Progenitor cell of endocrine pancreas (in vitro differentiated cells): ENCODE results near the gene MUC6. TPM values are rescaled to one million over a fixed set of nuclear protein-coding genes. Genes with fewer than 3 reads are reported as not detected.

ENCODE experiments used
- DNase-seq: peaks from one replicate; pipeline ENCODE4 v3.0.0; 2021; ENCODE audit warnings: low spot score; ENCODE audit not compliant: unreplicated experiment
- H3K27ac Mint-ChIP-seq: 2 replicates; pipeline ENCODE4 v1.8.0; 2021; ENCODE audit warnings: mild to moderate bottlenecking, moderate library complexity, mixed read lengths
- H3K27me3 Mint-ChIP-seq: 2 replicates; pipeline ENCODE4 v1.8.0; 2021; ENCODE audit warnings: mixed read lengths
- H3K36me3 Mint-ChIP-seq: 2 replicates; pipeline ENCODE4 v1.8.0; 2022; ENCODE audit warnings: mixed read lengths; ENCODE audit not compliant: insufficient read depth
- H3K4me1 Mint-ChIP-seq: 2 replicates; pipeline ENCODE4 v1.8.0; 2021; ENCODE audit warnings: low read depth, mixed read lengths
- H3K4me3 Mint-ChIP-seq: 2 replicates; pipeline ENCODE4 v1.8.0; 2021; ENCODE audit warnings: low read depth, mild to moderate bottlenecking, moderate library complexity, mixed read lengths
- H3K9me3 Mint-ChIP-seq: 2 replicates; pipeline ENCODE4 v1.8.0; 2021; ENCODE audit warnings: low read depth, mixed read lengths
- CTCF ChIP-seq: fragments of 200-600 bp; sonication (generic); IDR thresholded peaks from one replicate; pipeline ENCODE4 v1.5.0; 2021; ENCODE audit warnings: antibody characterized with exemption, mild to moderate bottlenecking; ENCODE audit not compliant: unreplicated experiment
- total RNA-seq: library from RNA; stranded (reverse); gene quantifications from 2 replicates; pipeline ENCODE4 v1.2.1, GENCODE V29; 2021

The MUC6 gene
- total RNA-seq, 1 donor from 2014 or later = 1.6 TPM

DNA sequence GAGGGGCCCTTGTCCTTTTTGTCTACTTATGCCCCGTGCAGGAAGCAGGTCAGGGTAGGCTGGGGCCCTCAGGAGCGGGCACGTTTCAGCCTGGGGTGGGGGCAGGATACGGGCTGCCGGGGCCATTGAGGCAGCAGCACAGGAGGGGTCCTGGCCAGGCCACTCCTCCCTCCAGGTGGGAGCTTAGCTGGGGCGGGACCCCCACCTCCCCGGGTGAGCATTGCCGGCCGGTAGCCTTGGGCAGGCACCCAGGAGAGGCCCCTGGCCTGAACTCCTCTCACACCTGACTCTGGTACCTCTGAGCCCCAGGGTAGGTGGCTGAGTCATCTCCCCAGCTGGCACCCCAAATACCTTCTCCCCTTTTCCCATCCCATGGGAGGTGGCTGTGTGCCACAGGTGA is 5.0 kb upstream of the MUC6 start:
- Mint-ChIP-seq H3K4me3 (no peak overlapping the region), H3K36me3 (no peaks in the 10 kb centered on the region), H3K27me3 (peaks cover 9% of the 10 kb centered on the region), H3K27ac (no peak overlapping the region), H3K9me3 (peaks cover 3% of the 10 kb centered on the region), H3K4me1 (peaks cover 16% of the 10 kb centered on the region)
- no peak for DNase-seq
- TF ChIP-seq CTCF = no peak

- H3K9me3 Mint-ChIP-seq = peaks cover 3% of the 10 kb centered on the region
- no peaks in the 10 kb centered on the region for H3K36me3 Mint-ChIP-seq
- no peak for TF ChIP-seq CTCF
- H3K27me3 Mint-ChIP-seq = peaks cover 6% of the 10 kb centered on the region
- no peak for DNase-seq
- no peak overlapping the region for H3K27ac Mint-ChIP-seq
- no peak overlapping the region for H3K4me3 Mint-ChIP-seq
- H3K4me1 Mint-ChIP-seq = peaks cover 16% of the 10 kb centered on the region
Observed at GRCh38 chr11:1041149-1041467, 4.6 kb upstream of the MUC6 start.

DNA sequence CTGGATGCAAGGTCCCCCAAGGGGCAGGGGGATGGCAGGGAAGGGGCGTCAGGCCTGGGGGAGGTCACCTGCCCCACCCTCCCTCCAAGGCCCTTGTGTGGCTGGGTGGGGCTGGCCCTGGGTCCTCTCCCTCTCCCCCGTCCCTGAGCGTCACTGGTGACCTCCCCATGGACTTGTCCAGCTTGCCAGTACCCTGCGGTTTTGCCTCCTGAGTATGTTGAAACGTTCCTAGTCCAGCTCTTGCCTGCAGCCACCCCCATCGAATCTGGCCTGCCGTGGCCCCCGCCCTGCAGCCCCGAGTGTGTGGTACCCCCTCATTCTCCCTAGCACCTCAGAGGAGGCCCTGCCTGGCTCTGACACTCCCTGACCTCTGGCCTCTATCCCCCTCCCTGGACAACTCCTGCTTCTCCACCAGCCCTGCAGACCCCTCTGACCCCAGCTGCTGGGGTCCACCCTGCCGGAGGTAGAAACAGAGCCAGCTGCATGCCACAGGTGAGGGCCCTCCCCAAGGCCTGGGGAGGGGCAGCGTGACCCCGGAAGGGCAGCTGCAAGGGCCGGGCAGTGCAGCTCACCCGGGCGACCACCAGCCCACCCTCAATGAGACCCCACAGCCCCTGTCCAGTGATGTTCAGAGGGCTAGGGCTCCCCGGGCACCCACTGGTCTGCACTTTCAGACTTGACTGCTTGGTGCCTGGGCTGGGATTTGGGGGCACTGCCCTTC is 4.1 kb upstream of the MUC6 start:
- DNase-seq = no peak
- TF ChIP-seq CTCF = no peak
- H3K4me1 Mint-ChIP-seq = peaks cover 16% of the 10 kb centered on the region
- H3K36me3 Mint-ChIP-seq = no peaks in the 10 kb centered on the region
- H3K4me3 Mint-ChIP-seq = no peak overlapping the region
- peaks cover 3% of the 10 kb centered on the region for H3K9me3 Mint-ChIP-seq
- peaks cover 6% of the 10 kb centered on the region for H3K27me3 Mint-ChIP-seq
- H3K27ac Mint-ChIP-seq = no peak overlapping the region

DNA sequence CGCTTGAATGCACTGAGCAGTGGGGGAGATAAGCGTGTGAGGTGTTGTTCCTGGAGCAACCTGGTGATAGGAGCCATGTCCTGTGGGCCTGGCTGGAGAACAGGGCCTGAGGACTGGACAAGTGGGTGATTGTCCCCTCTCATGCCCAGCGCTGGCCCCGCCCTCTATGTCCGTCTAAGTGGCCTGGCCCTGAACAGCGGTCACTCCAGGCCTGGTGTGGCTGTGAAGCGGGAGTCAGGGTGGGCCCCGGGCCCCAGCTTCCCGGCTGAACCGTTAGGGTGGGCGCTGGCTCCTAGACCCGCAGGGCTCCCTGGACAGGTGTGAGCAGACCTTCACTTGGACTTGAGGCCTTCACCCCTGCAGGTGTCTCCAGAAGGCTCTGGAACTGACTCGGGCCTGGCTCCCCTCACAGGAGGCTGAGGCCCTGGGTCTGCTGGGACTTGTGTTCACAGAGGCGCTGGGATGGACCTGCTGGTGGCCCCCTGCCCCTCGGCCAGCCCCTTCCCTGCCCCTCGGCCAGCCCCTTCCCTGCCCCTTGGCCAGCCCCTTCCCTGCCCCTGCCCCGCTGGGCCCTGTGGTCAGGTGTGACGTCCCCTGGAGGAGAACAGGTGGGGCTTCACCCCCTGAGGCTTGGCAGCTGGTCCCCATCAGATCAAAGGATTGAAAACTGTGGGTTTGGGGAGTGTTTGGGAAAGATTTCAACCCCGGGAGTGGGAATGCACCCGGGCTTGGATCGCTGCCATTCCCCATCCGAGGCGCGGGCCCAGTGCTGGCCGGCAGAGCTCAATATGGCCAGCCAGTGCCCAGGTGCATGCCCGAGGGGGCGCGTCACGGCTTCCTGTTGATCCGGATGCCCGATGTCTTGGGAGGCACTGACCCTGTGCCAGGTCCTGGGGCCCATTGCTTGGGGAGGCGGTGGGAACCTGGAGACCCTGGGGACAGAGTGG is 3.2 kb upstream of the MUC6 start:
- DNase-seq = no peak
- TF ChIP-seq CTCF = no peak
- no peak overlapping the region for H3K4me3 Mint-ChIP-seq
- peaks cover 16% of the 10 kb centered on the region for H3K4me1 Mint-ChIP-seq
- no peak overlapping the region for H3K27ac Mint-ChIP-seq
- peaks cover 6% of the 10 kb centered on the region for H3K27me3 Mint-ChIP-seq
- no peaks in the 10 kb centered on the region for H3K9me3 Mint-ChIP-seq
- H3K36me3 Mint-ChIP-seq = no peaks in the 10 kb centered on the region

- no peaks in the 10 kb centered on the region for H3K9me3 Mint-ChIP-seq
Observed at GRCh38 chr11:1038921-1039320, 2.4 kb upstream of the MUC6 start.

More at GRCh38 chr11:1038921-1039320, 2.4 kb upstream of the MUC6 start:
- Mint-ChIP-seq H3K36me3 (no peaks in the 10 kb centered on the region), H3K27ac (no peak overlapping the region), H3K4me3 (no peak overlapping the region), H3K27me3 (peaks cover 3% of the 10 kb centered on the region), H3K4me1 (peaks cover 15% of the 10 kb centered on the region)
- no peak for DNase-seq
- no peak for TF ChIP-seq CTCF
